ENCODE measurements around the gene PAM16. TPM values are rescaled to one million over a fixed set of nuclear protein-coding genes. Genes with fewer than 3 reads are reported as not detected.
A peak's percentile ranks its signal among the peaks of the same experiment; 100 is the strongest.

Gene PAM16
- total and polyA plus RNA-seq, 8 donors = 4.7 to 218 (median 52.1) TPM

GRCh38 chr16:4322121-4323052 lies 28.7 kb downstream of the PAM16 start:
- peak in 1 of 2 donors; percentile 12 for DNase-seq
- peak overlapping the region in 4 of 5 donors; percentile 83 to 93 (median 86) for H3K27ac ChIP-seq
- peaks cover 0 to 2% (median 0%) of the 10 kb centered on the region in 3 donors for H3K27me3 ChIP-seq
- WGBS, 5 donors = 81 to 91% (median 84%) methylated on average over 17 to 30 of the region's 30 CpGs
- no peaks in the 10 kb centered on the region for H3K9me3 ChIP-seq
- H3K36me3 ChIP-seq = no peaks in the 10 kb centered on the region
- no peak overlapping the region for H3K4me3 ChIP-seq
- intact Hi-C loops (cut with DNase I; ENCODE audit: low total_unique reads) = no loop called here
- TF ChIP-seq POLR2A (IDR thresholded peaks at IDR 0.05) = no peak
- no peak for TF ChIP-seq CTCF (IDR thresholded peaks at IDR 0.05)
- TF ChIP-seq POLR2AphosphoS5 (IDR thresholded peaks at IDR 0.05) = no peak
- TF ChIP-seq EP300 (IDR thresholded peaks at IDR 0.05) = no peak
- H3K4me1 ChIP-seq = peaks cover 72 to 98% (median 86%) of the 10 kb centered on the region in 4 donors

GRCh38 chr16:4321286-4322120 lies 29.6 kb downstream of the PAM16 start:
- H3K4me3 ChIP-seq = no peak overlapping the region
- no peak for TF ChIP-seq CTCF (IDR thresholded peaks at IDR 0.05)
- no peak for TF ChIP-seq EP300 (IDR thresholded peaks at IDR 0.05)
- TF ChIP-seq POLR2A (IDR thresholded peaks at IDR 0.05) = no peak
- TF ChIP-seq POLR2AphosphoS5 (IDR thresholded peaks at IDR 0.05) = no peak
- H3K27me3 ChIP-seq = peaks cover 0 to 7% (median 3%) of the 10 kb centered on the region in 3 donors
- no peaks in the 10 kb centered on the region for H3K36me3 ChIP-seq
- peak overlapping the region in 4 of 5 donors; percentile 47 to 93 (median 92) for H3K27ac ChIP-seq
- 83 to 88% (median 85%) methylated on average over 18 to 19 of the region's 19 CpGs for WGBS, 5 donors
- peaks cover 76 to 98% (median 86%) of the 10 kb centered on the region in 4 donors for H3K4me1 ChIP-seq
- H3K9me3 ChIP-seq = no peaks in the 10 kb centered on the region
- DNase-seq = peak in 1 of 2 donors; percentile 13
- intact Hi-C loops (cut with DNase I; ENCODE audit: low total_unique reads) = no loop called here

GRCh38 chr16:4320571-4321137 lies 30.5 kb downstream of the PAM16 start:
- H3K4me3 ChIP-seq = no peak overlapping the region
- peak in 1 of 2 donors; percentile 37 for DNase-seq
- H3K36me3 ChIP-seq = no peaks in the 10 kb centered on the region
- TF ChIP-seq POLR2AphosphoS5 (IDR thresholded peaks at IDR 0.05) (no peak), POLR2A (IDR thresholded peaks at IDR 0.05) (no peak), EP300 (IDR thresholded peaks at IDR 0.05) (no peak), CTCF (IDR thresholded peaks at IDR 0.05) (no peak)
- peak overlapping the region in 4 of 5 donors; percentile 47 to 93 (median 92) for H3K27ac ChIP-seq
- peaks cover 0 to 12% (median 5%) of the 10 kb centered on the region in 3 donors for H3K27me3 ChIP-seq
- H3K9me3 ChIP-seq = no peaks in the 10 kb centered on the region
- intact Hi-C loops (cut with DNase I; ENCODE audit: low total_unique reads) = no loop called here
- 59 to 71% (median 66%) methylated on average over 7 to 16 of the region's 16 CpGs for WGBS, 5 donors
- peaks cover 76 to 94% (median 85%) of the 10 kb centered on the region in 4 donors for H3K4me1 ChIP-seq
